ENCODE measurements around the gene KCNV2. TPM values are rescaled to one million over a fixed set of nuclear protein-coding genes. Genes with fewer than 3 reads are reported as not detected.

Gene KCNV2
- total RNA-seq, 1 donor from 2014 or later = not detected

- Mint-ChIP-seq H3K4me3 (ENCODE audit: low read depth) (no peak overlapping the region), H3K4me1 (ENCODE audit: low read depth) (peaks cover 4% of the 10 kb centered on the region), H3K27ac (no peak overlapping the region), H3K36me3 (ENCODE audit: insufficient read depth) (no peaks in the 10 kb centered on the region), H3K9me3 (ENCODE audit: low read depth) (no peaks in the 10 kb centered on the region), H3K27me3 (no peaks in the 10 kb centered on the region)
- TF ChIP-seq CTCF (IDR thresholded peaks at IDR 0.05; ENCODE audit: unreplicated experiment) = no peak
- no peak for DNase-seq (ENCODE audit: low spot score, unreplicated experiment)
These were observed 39.1 kb upstream of the KCNV2 start for GRCh38 chr9:2677915-2678889.

- H3K27me3 Mint-ChIP-seq = no peaks in the 10 kb centered on the region
- no peak overlapping the region for H3K27ac Mint-ChIP-seq
- no peaks in the 10 kb centered on the region for H3K36me3 Mint-ChIP-seq (ENCODE audit: insufficient read depth)
- no peak for TF ChIP-seq CTCF (IDR thresholded peaks at IDR 0.05; ENCODE audit: unreplicated experiment)
- no peaks in the 10 kb centered on the region for H3K9me3 Mint-ChIP-seq (ENCODE audit: low read depth)
- H3K4me3 Mint-ChIP-seq (ENCODE audit: low read depth) = no peak overlapping the region
- H3K4me1 Mint-ChIP-seq (ENCODE audit: low read depth) = peaks cover 4% of the 10 kb centered on the region
- DNase-seq (ENCODE audit: low spot score, unreplicated experiment) = no peak
These were observed 38.3 kb upstream of the KCNV2 start for GRCh38 chr9:2679011-2679410.

GRCh38 chr9:2681981-2682380 lies 35.3 kb upstream of the KCNV2 start:
- Mint-ChIP-seq H3K9me3 (ENCODE audit: low read depth) (no peaks in the 10 kb centered on the region), H3K4me1 (ENCODE audit: low read depth) (peaks cover 4% of the 10 kb centered on the region), H3K27me3 (no peaks in the 10 kb centered on the region), H3K27ac (no peak overlapping the region), H3K4me3 (ENCODE audit: low read depth) (no peak overlapping the region), H3K36me3 (ENCODE audit: insufficient read depth) (no peaks in the 10 kb centered on the region)
- no peak for TF ChIP-seq CTCF (IDR thresholded peaks at IDR 0.05; ENCODE audit: unreplicated experiment)
- DNase-seq (ENCODE audit: low spot score, unreplicated experiment) = no peak

GRCh38 chr9:2686911-2687310 lies 30.4 kb upstream of the KCNV2 start:
- Mint-ChIP-seq H3K9me3 (ENCODE audit: low read depth) (no peaks in the 10 kb centered on the region), H3K4me3 (ENCODE audit: low read depth) (no peak overlapping the region), H3K4me1 (ENCODE audit: low read depth) (no peaks in the 10 kb centered on the region), H3K27me3 (peaks cover 13% of the 10 kb centered on the region), H3K27ac (no peak overlapping the region), H3K36me3 (ENCODE audit: insufficient read depth) (no peaks in the 10 kb centered on the region)
- no peak for TF ChIP-seq CTCF (IDR thresholded peaks at IDR 0.05; ENCODE audit: unreplicated experiment)
- DNase-seq (ENCODE audit: low spot score, unreplicated experiment) = no peak

GRCh38 chr9:2688636-2689035 lies 28.7 kb upstream of the KCNV2 start:
- DNase-seq (ENCODE audit: low spot score, unreplicated experiment) = no peak
- no peaks in the 10 kb centered on the region for H3K4me1 Mint-ChIP-seq (ENCODE audit: low read depth)
- H3K4me3 Mint-ChIP-seq (ENCODE audit: low read depth) = no peak overlapping the region
- TF ChIP-seq CTCF (IDR thresholded peaks at IDR 0.05; ENCODE audit: unreplicated experiment) = no peak
- H3K27me3 Mint-ChIP-seq = peaks cover 13% of the 10 kb centered on the region
- H3K27ac Mint-ChIP-seq = no peak overlapping the region
- no peaks in the 10 kb centered on the region for H3K36me3 Mint-ChIP-seq (ENCODE audit: insufficient read depth)
- H3K9me3 Mint-ChIP-seq (ENCODE audit: low read depth) = no peaks in the 10 kb centered on the region

Measured in progenitor cell of endocrine pancreas (in vitro differentiated cells).